ENCODE data around the gene BTG4. TPM values are rescaled to one million over a fixed set of nuclear protein-coding genes. Genes with fewer than 3 reads are reported as not detected.

BTG4 gene
- total and polyA plus RNA-seq, 5 donors from 2014 or later, result 0.23 TPM; not detected in 4

DNA sequence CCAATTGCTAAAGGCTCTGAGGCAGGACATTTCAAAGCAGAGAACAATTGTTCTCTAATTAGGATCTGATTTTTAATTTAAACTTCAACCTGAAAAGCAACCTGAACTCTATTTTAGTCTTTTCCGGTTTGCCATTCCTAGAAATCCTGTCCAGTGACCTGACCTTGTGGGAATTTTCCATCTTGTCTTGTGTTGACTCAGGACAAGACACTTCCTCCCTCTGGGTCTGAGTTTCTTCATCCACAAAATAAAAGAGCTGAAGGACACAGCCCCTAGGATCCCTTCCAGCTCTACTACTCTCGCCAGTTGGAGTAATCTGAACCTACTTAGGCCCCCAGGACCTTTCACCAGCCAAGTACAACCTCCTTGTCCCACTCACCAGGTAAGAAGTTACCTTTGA lies 66.6 kb downstream of the BTG4 start:
- Mint-ChIP-seq H3K4me3 (peak overlapping the region in 1 of 4 donors; percentile 47), H3K27me3 (no peaks in the 10 kb centered on the region), H3K36me3 (no peaks in the 10 kb centered on the region), H3K4me1 (peaks cover 0 to 19% (median 13%) of the 10 kb centered on the region in 4 donors), H3K27ac (peak overlapping the region in 2 of 3 donors; percentile 62 to 85), H3K9me3 (no peaks in the 10 kb centered on the region)
- H3K36me3 ChIP-seq (ENCODE audit: control insufficient read depth, insufficient read depth, low read length), result no peaks in the 10 kb centered on the region
- ATAC-seq (ENCODE audit: low read depth in 2 of 2) (no peak), DNase-seq (no peak)
- H3K27ac ChIP-seq (ENCODE audit: insufficient read depth, low read length, poor library complexity, severe bottlenecking), result no peak overlapping the region
- H3K9me3 ChIP-seq (ENCODE audit: control insufficient read depth in 2 of 2, low read length in 2 of 2), result no peaks in the 10 kb centered on the region
- no peaks in the 10 kb centered on the region for H3K27me3 ChIP-seq (ENCODE audit: control insufficient read depth, insufficient read depth, low read length)
- H3K4me3 ChIP-seq (ENCODE audit: low read depth, low read length), result no peak overlapping the region
- no peaks in the 10 kb centered on the region for H3K4me1 ChIP-seq (ENCODE audit: control insufficient read depth, insufficient read depth, low read length, poor library complexity, severe bottlenecking)

Other genes with a start within 250 kb of the BTG4 start
- not detected for gene POU2AF3, start 213.8 kb downstream of the BTG4 start, total RNA-seq
- not detected for gene POU2AF3, start 213.8 kb downstream of the BTG4 start, polyA plus RNA-seq
- 4.8 TPM for gene POU2AF1, start 133.1 kb downstream of the BTG4 start, total RNA-seq
- 1 to 10 TPM; 1.6 to 3.8 (median 2.2) TPM for gene POU2AF1, start 133.1 kb downstream of the BTG4 start, polyA plus RNA-seq
- not detected for gene HOATZ, start 2.4 kb upstream of the BTG4 start, total RNA-seq
- gene HOATZ, start 2.4 kb upstream of the BTG4 start, polyA plus RNA-seq, result not detected
- 15.8 TPM for gene LAYN, start 28.3 kb upstream of the BTG4 start, total RNA-seq
- gene LAYN, start 28.3 kb upstream of the BTG4 start, polyA plus RNA-seq, result 10 to 100 TPM in 2 of 4 donors, 1 to 10 TPM in 2; 6.2 to 17.9 (median 10.1) TPM
- gene SIK2, start 90.1 kb upstream of the BTG4 start, total RNA-seq, result 8.7 TPM
- under 1 TPM; 0.05 to 0.23 (median 0.14) TPM for gene SIK2, start 90.1 kb upstream of the BTG4 start, polyA plus RNA-seq

All from CD4-positive, CD25-positive, alpha-beta regulatory T cell (primary cell).